GM23248 (cell line): ENCODE data around the gene EFCAB11.

ENCODE experiments used
- EZH2 ChIP-seq: fragments of 200-600 bp; sonication (generic); IDR thresholded peaks from 2 replicates; pipeline ENCODE4 v1.6.1; 2018; ENCODE audit warnings: antibody characterized with exemption, mild to moderate bottlenecking; ENCODE audit not compliant: insufficient read depth, poor library complexity, severe bottlenecking
- EZH2phosphoT487 ChIP-seq: fragments of 200-600 bp; sonication (generic); IDR thresholded peaks from 2 replicates; pipeline ENCODE4 v1.6.1; 2018; ENCODE audit warnings: antibody characterized with exemption, moderate library complexity, mild to moderate bottlenecking, low read depth; ENCODE audit not compliant: insufficient read depth

DNA sequence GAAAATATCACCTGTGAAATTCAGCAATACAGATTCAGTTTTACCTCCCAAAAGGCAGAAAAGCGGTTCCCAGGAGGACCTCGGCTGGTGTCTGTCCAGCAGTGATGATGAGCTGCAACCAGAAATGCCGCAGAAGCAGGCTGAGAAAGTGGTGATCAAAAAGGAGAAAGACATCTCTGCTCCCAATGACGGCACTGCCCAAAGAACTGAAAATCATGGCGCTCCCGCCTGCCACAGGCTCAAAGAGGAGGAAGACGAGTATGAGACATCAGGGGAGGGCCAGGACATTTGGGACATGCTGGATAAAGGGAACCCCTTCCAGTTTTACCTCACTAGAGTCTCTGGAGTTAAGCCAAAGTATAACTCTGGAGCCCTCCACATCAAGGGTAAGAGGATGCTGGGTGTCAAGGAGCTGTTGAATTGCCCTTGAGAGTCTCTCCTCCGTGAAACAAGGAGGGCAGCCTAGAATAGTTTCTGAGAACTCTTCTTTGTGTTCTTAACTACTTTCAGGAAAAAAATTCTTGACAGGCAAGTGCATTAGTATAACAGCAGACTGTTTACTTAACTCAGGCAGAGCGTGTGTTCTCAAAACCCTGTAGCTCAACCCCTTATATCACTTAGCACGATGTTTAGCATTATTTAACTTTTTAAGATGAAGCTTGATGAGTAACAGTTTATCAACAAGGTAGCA, 8.9 kb upstream of the EFCAB11 start:
- no peak for TF ChIP-seq EZH2phosphoT487
- TF ChIP-seq EZH2, result no peak
